GM12878 (cell line): ENCODE results near the gene PRPSAP1.

Experiments used
- CTCF ChIP-seq, 3 experiments: IDR thresholded peaks in 2 of 3; conservative IDR thresholded peaks in 1 of 3; 2 replicates each; pipeline ENCODE4 v1.5.1; 2011; ENCODE audit warnings: low read depth in 3 of 3, low read length in 3 of 3, mild to moderate bottlenecking in 3 of 3, control low read depth in 2 of 3, moderate library complexity in 2 of 3, inconsistent platforms in 1 of 3, mixed read lengths in 1 of 3; ENCODE audit not compliant: control insufficient read depth in 2 of 3, insufficient read depth in 1 of 3; ENCODE audit errors: extremely low read depth in 1 of 3
- FOXM1 ChIP-seq: IDR thresholded peaks from 2 replicates; pipeline ENCODE4 v1.6.1; 2012; ENCODE audit warnings: low read depth, mild to moderate bottlenecking, inconsistent platforms, low read length, moderate library complexity
- MXI1 ChIP-seq: fragments of 150-350 bp; IDR thresholded peaks from 2 replicates; pipeline ENCODE4 v1.6.1; 2011; ENCODE audit warnings: low read depth, mild to moderate bottlenecking, inconsistent platforms, low read length, improper control_type of control experiment
- POLR2AphosphoS5 ChIP-seq: IDR thresholded peaks from 2 replicates; pipeline ENCODE4 v1.6.1; 2011; ENCODE audit warnings: mild to moderate bottlenecking, low read length, inconsistent platforms
- SP1 ChIP-seq: IDR thresholded peaks from one replicate; pipeline ENCODE4 v1.6.1; 2011; ENCODE audit warnings: low read depth, low read length
- TAF1 ChIP-seq: IDR thresholded peaks from 2 replicates; pipeline ENCODE4 v1.6.1; 2011; ENCODE audit warnings: mild to moderate bottlenecking, low read depth, low read length, borderline replicate concordance
- ZSCAN29 ChIP-seq: fragments of 450-650 bp; IDR thresholded peaks from 2 replicates; pipeline ENCODE4 v1.6.1; 2017; ENCODE audit warnings: mild to moderate bottlenecking, moderate library complexity

DNA sequence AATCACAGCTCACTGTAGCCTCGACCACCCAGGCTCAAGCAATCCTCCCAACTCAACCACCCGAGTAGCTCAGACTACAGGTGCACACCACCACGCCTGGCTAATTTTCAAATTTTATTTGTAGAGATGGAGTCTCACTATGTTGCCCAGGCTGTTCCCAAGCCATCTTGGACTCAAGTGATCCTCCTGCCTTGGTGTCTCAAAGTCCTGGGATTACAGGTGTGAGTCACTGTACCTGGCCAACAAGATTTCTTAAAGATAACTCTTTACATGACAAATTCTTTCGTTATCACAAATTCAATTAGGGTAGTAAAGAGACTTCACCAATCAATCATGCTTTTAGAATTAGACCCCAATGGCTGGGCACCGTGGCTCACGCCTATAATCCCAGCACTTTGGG, 12.4 kb downstream of the PRPSAP1 start:
- no peak for TF ChIP-seq POLR2AphosphoS5
- no peak for TF ChIP-seq CTCF (IDR thresholded peaks at IDR 0.05 in 2 of 3, conservative IDR thresholded peaks at IDR 0.05 in 1 of 3; ENCODE audit: control insufficient read depth in 2 of 3, extremely low read depth in 1 of 3, insufficient read depth in 1 of 3, low read depth in 3 of 3, low read length in 3 of 3)
- no peak for TF ChIP-seq FOXM1
- no peak for TF ChIP-seq MXI1
- no peak for TF ChIP-seq SP1
- no peak for TF ChIP-seq TAF1
- TF ChIP-seq ZSCAN29: no peak
